ENCODE data around the gene TSPAN16.
"Not testable (repeated sequence)": the region's sequence is repeated elsewhere in the genome, so short reads cannot be mapped to it uniquely, and the experiment has no call there.

The TSPAN16 gene

GRCh38 chr19:11321191-11322126 lies 25.5 kb downstream of the TSPAN16 start:
- peak in 1 of 2 donors; percentile 11 for DNase-seq

- DNase-seq: peak in 1 of 2 donors; percentile 32
Observed at GRCh38 chr19:11322269-11323024, 26.5 kb downstream of the TSPAN16 start.

- DNase-seq: no peak
Observed at GRCh38 chr19:11323601-11324078, 27.7 kb downstream of the TSPAN16 start.

- DNase-seq: peak; percentile 26 to 79
Observed at GRCh38 chr19:11324079-11324661, 28.2 kb downstream of the TSPAN16 start.

GRCh38 chr19:11324748-11325389 lies 28.9 kb downstream of the TSPAN16 start:
- no peak for DNase-seq

- no peak for DNase-seq
Observed at GRCh38 chr19:11325544-11325943, 29.6 kb downstream of the TSPAN16 start.

- no peak for DNase-seq
Observed at GRCh38 chr19:11330127-11330526, 34.2 kb downstream of the TSPAN16 start.

GRCh38 chr19:11331502-11331901 lies 35.5 kb downstream of the TSPAN16 start:
- no peak for DNase-seq

- DNase-seq: no peak
Observed at GRCh38 chr19:11332822-11333221, 36.9 kb downstream of the TSPAN16 start.

- not testable (repeated sequence) for DNase-seq
Observed at GRCh38 chr19:11333838-11334237, 37.9 kb downstream of the TSPAN16 start.

- DNase-seq: no peak
Observed at GRCh38 chr19:11335449-11336146, 39.6 kb downstream of the TSPAN16 start.

GRCh38 chr19:11337080-11337479 lies 41.1 kb downstream of the TSPAN16 start:
- peak in 1 of 2 donors; percentile 15 for DNase-seq

- no peak for DNase-seq
Observed at GRCh38 chr19:11338121-11338520, 42.2 kb downstream of the TSPAN16 start.

- DNase-seq: no peak
Observed at GRCh38 chr19:11338569-11339253, 42.8 kb downstream of the TSPAN16 start.

GRCh38 chr19:11339254-11340098 lies 43.5 kb downstream of the TSPAN16 start, which contains the start of gene RAB3D:
Gene RAB3D (minus strand): TSS chr19:11339657. CDS start chr19:11337399, 2,258 bp downstream.
- peak; percentile 83 to 84 for DNase-seq

- not testable (repeated sequence) for DNase-seq
Observed at GRCh38 chr19:11340099-11340467, 44.1 kb downstream of the TSPAN16 start.

GRCh38 chr19:11342429-11342828 lies 46.5 kb downstream of the TSPAN16 start:
- DNase-seq: no peak

- DNase-seq: no peak
Observed at GRCh38 chr19:11345122-11345803, 49.3 kb downstream of the TSPAN16 start.

GRCh38 chr19:11346104-11346940 lies 50.4 kb downstream of the TSPAN16 start, which contains the start of the genes CCDC159 and TMEM205:
Gene CCDC159 (plus strand): TSS chr19:11346519. CDS start chr19:11346607, 88 bp downstream.
Gene TMEM205 (minus strand): TSS chr19:11346268. CDS start chr19:11345619, 649 bp downstream.
- DNase-seq: peak; percentile 99

All from CD4-positive, alpha-beta T cell treated with Interleukin-1 beta for 1 hour (primary cell).